H1 (cell line): ENCODE measurements around the gene MDFI. TPM values are rescaled to one million over a fixed set of nuclear protein-coding genes. Genes with fewer than 3 reads are reported as not detected.

ENCODE experiments used
- CTCF ChIA-PET: fragments of 300-600 bp; sonication (Branson Sonifier 250); formaldehyde crosslinking; loops from one replicate; lab custom pipeline; 2021; ENCODE audit not compliant: partially characterized antibody; lab: Charles Lee
- POLR2A ChIA-PET: fragments of 300-600 bp; sonication (Branson Sonifier 250); formaldehyde crosslinking; loops from one replicate; lab custom pipeline; 2021; ENCODE audit warnings: inconsistent platforms; ENCODE audit not compliant: partially characterized antibody; lab: Charles Lee
- DNase-seq, 2 experiments: peaks; one replicate each; pipeline versions ENCODE4 v3.0.0 to v3.0.0-alpha.2; 2010 to 2022; ENCODE audit warnings: low spot score in 2 of 2, low read depth in 1 of 2, mixed read lengths in 1 of 2
- FAIRE-seq: peaks from 2 replicates; lab custom pipeline; 2011; peaks lifted over from hg19 to GRCh38; lab: Jason Lieb, UNC
- H2AFZ ChIP-seq: 2 replicates; pipeline ENCODE4 v1.8.1; 2012; ENCODE audit warnings: low read length, inconsistent platforms
- H2AK5ac ChIP-seq: 2 replicates; pipeline ENCODE4 v1.6.1; 2013; ENCODE audit warnings: low read depth, low read length
- H2BK120ac ChIP-seq: replicated peaks from 2 replicates; pipeline ENCODE3; 2013; ENCODE audit warnings: low read depth, low read length, inconsistent platforms
- H2BK12ac ChIP-seq: 2 replicates; pipeline ENCODE4 v1.6.1; 2013; ENCODE audit warnings: low read depth, low read length
- H2BK15ac ChIP-seq: 2 replicates; pipeline ENCODE4 v1.6.1; 2013; ENCODE audit warnings: low read length
- H2BK20ac ChIP-seq: 2 replicates; pipeline ENCODE4 v1.6.1; 2013; ENCODE audit warnings: low read length
- H2BK5ac ChIP-seq: 2 replicates; pipeline ENCODE4 v1.6.1; 2013; ENCODE audit warnings: low read depth, low read length
- H3K14ac ChIP-seq: 2 replicates; pipeline ENCODE4 v1.6.1; 2013; ENCODE audit warnings: inconsistent platforms; ENCODE audit not compliant: insufficient read length
- H3K18ac ChIP-seq: 2 replicates; pipeline ENCODE4 v1.6.1; 2013; ENCODE audit warnings: low read length; ENCODE audit errors: extremely low read depth
- H3K23ac ChIP-seq: 2 replicates; pipeline ENCODE4 v1.6.1; 2013; ENCODE audit warnings: inconsistent platforms; ENCODE audit not compliant: insufficient read length
- H3K23me2 ChIP-seq: 2 replicates; pipeline ENCODE4 v1.6.1; 2013; ENCODE audit warnings: low read depth, low read length
- H3K27ac ChIP-seq: 2 replicates; pipeline ENCODE4 v1.6.1; 2011; ENCODE audit warnings: low read depth, low read length, inconsistent platforms
- H3K27me3 ChIP-seq, 4 experiments: replicated peaks in 1 of 4; 1 replicate in 1 of 4; 2 replicates in 3 of 4; pipeline versions ENCODE4 v1.6.1 to v1.8.1; 2011 to 2013; ENCODE audit warnings: low read length in 3 of 4, mild to moderate bottlenecking in 3 of 4, inconsistent platforms in 2 of 4, mixed read lengths in 2 of 4, moderate library complexity in 1 of 4; ENCODE audit not compliant: control insufficient read depth in 3 of 4, insufficient read depth in 3 of 4; ENCODE audit errors: extremely low read depth in 1 of 4
- H3K36me3 ChIP-seq, 4 experiments: 2 replicates each; pipeline versions ENCODE4 v1.6.1 to v1.8.1; 2011 to 2013; ENCODE audit warnings: mild to moderate bottlenecking in 4 of 4, low read length in 3 of 4, moderate library complexity in 2 of 4, control low read depth in 1 of 4, inconsistent platforms in 1 of 4; ENCODE audit not compliant: insufficient read depth in 4 of 4, control insufficient read depth in 2 of 4
- H3K4ac ChIP-seq: replicated peaks from 2 replicates; pipeline ENCODE3; 2013; ENCODE audit warnings: low read length, low read depth, mixed read lengths, inconsistent platforms; ENCODE audit not compliant: insufficient read length
- H3K4me1 ChIP-seq, 4 experiments: replicated peaks in 1 of 4; 1 replicate in 1 of 4; 2 replicates in 3 of 4; pipeline versions ENCODE4 v1.6.1 to v1.8.1; 2011 to 2013; ENCODE audit warnings: low read length in 3 of 4, inconsistent platforms in 2 of 4, mixed read lengths in 1 of 4; ENCODE audit not compliant: insufficient read depth in 4 of 4, control insufficient read depth in 3 of 4
- H3K4me2 ChIP-seq, 2 experiments: 2 replicates each; pipeline versions ENCODE4 v1.6.1 to v1.8.1; 2011 to 2013; ENCODE audit warnings: low read depth in 2 of 2, low read length in 2 of 2, control low read depth in 1 of 2, inconsistent platforms in 1 of 2, mild to moderate bottlenecking in 1 of 2; ENCODE audit not compliant: insufficient read depth in 1 of 2
- H3K4me3 ChIP-seq, 4 experiments: fragments of 200-600, 300-600 bp in 1 of 4; sonication (generic), shearing (Covaris generic), sonication (Bioruptor Twin) in 1 of 4; 2 replicates each; pipeline versions ENCODE4 v1.5.1 to v1.8.1; 2011 to 2016; ENCODE audit warnings: low read length in 4 of 4, low read depth in 3 of 4, control low read depth in 2 of 4, inconsistent platforms in 2 of 4, mild to moderate bottlenecking in 2 of 4, mixed read lengths in 1 of 4, moderate library complexity in 1 of 4; ENCODE audit not compliant: insufficient read depth in 2 of 4; ENCODE audit errors: extremely low read depth in 1 of 4
- H3K56ac ChIP-seq: replicated peaks from 2 replicates; pipeline ENCODE3; 2013; ENCODE audit warnings: low read depth, mild to moderate bottlenecking, mixed read lengths, low read length, inconsistent platforms; ENCODE audit not compliant: insufficient read length
- H3K79me1 ChIP-seq: 2 replicates; pipeline ENCODE4 v1.6.1; 2013; ENCODE audit warnings: low read depth, low read length, control low read depth
- H3K79me2 ChIP-seq, 2 experiments: 2 replicates each; pipeline versions ENCODE4 v1.6.1 to v1.8.1; 2012 to 2013; ENCODE audit warnings: low read length in 2 of 2, mild to moderate bottlenecking in 2 of 2, inconsistent platforms in 1 of 2; ENCODE audit not compliant: insufficient read depth in 2 of 2, control insufficient read depth in 1 of 2
- H3K9ac ChIP-seq, 4 experiments: replicated peaks in 1 of 4; 1 replicate in 1 of 4; 2 replicates in 3 of 4; pipeline versions ENCODE4 v1.6.1 to v1.8.1; 2011 to 2013; ENCODE audit warnings: low read depth in 3 of 4, low read length in 3 of 4, control low read depth in 2 of 4, mild to moderate bottlenecking in 2 of 4, moderate library complexity in 2 of 4, inconsistent platforms in 1 of 4; ENCODE audit errors: extremely low read depth in 1 of 4
- H3K9me3 ChIP-seq, 2 experiments: 2 replicates each; pipeline versions ENCODE4 v1.6.1 to v1.8.1; 2012 to 2013; ENCODE audit warnings: mild to moderate bottlenecking in 2 of 2, moderate library complexity in 2 of 2, control low read depth in 1 of 2, inconsistent platforms in 1 of 2, low read depth in 1 of 2, low read length in 1 of 2, mixed read lengths in 1 of 2; ENCODE audit not compliant: insufficient read depth in 2 of 2
- H4K20me1 ChIP-seq, 2 experiments: replicated peaks in 1 of 2; 2 replicates each; pipeline versions ENCODE3 to v1.8.1; 2011 to 2013; ENCODE audit warnings: inconsistent platforms in 2 of 2, low read length in 2 of 2, mild to moderate bottlenecking in 1 of 2; ENCODE audit not compliant: insufficient read depth in 2 of 2, control insufficient read depth in 1 of 2
- H4K5ac ChIP-seq: 2 replicates; pipeline ENCODE4 v1.6.1; 2013; ENCODE audit warnings: low read length, low read depth, mixed read lengths, inconsistent platforms; ENCODE audit not compliant: insufficient read length
- H4K8ac ChIP-seq: 2 replicates; pipeline ENCODE4 v1.8.0; 2013; ENCODE audit warnings: mild to moderate bottlenecking, moderate library complexity, low read length, inconsistent platforms; ENCODE audit not compliant: insufficient read depth; ENCODE audit errors: extremely low read depth
- H4K91ac ChIP-seq: replicated peaks from 2 replicates; pipeline ENCODE3; 2013; ENCODE audit warnings: low read length, mixed read lengths, inconsistent platforms; ENCODE audit not compliant: insufficient read length
- BCL11A ChIP-seq, 2 experiments: IDR thresholded peaks; one replicate each; pipeline ENCODE4 v1.6.1; 2011; ENCODE audit warnings: low read depth in 2 of 2, low read length in 2 of 2, mild to moderate bottlenecking in 2 of 2
- GTF2F1 ChIP-seq: IDR thresholded peaks from 2 replicates; pipeline ENCODE4 v1.6.1; 2012; ENCODE audit warnings: low read depth, low read length, improper control_type of control experiment, borderline replicate concordance
- JUN ChIP-seq: IDR thresholded peaks from 2 replicates; pipeline ENCODE4 v1.6.1; 2011; ENCODE audit warnings: low read depth, mild to moderate bottlenecking, improper control_type of control experiment, low read length
- JUND ChIP-seq: IDR thresholded peaks from 2 replicates; pipeline ENCODE4 v1.6.1; 2011; ENCODE audit warnings: mild to moderate bottlenecking, improper control_type of control experiment, low read length
- MAFK ChIP-seq: IDR thresholded peaks from 2 replicates; pipeline ENCODE4 v1.6.1; 2012; ENCODE audit warnings: low read depth, mild to moderate bottlenecking, improper control_type of control experiment, low read length
- RAD21 ChIP-seq, 2 experiments: IDR thresholded peaks in 1 of 2; conservative IDR thresholded peaks in 1 of 2; 2 replicates each; pipeline ENCODE4 v1.6.1; 2011; ENCODE audit warnings: low read depth in 2 of 2, low read length in 2 of 2, improper control_type of control experiment in 1 of 2, inconsistent platforms in 1 of 2, mild to moderate bottlenecking in 1 of 2, moderate library complexity in 1 of 2
- RBBP5 ChIP-seq: IDR thresholded peaks from 2 replicates; pipeline ENCODE4 v1.7.1; 2012; ENCODE audit warnings: low read depth, mild to moderate bottlenecking, inconsistent platforms, low read length, moderate library complexity, borderline replicate concordance
- SAP30 ChIP-seq: fragments of 300-600 bp; sonication (generic); IDR thresholded peaks from 2 replicates; pipeline ENCODE4 v1.7.1; 2012; ENCODE audit warnings: low read length, moderate library complexity, mild to moderate bottlenecking, inconsistent platforms; ENCODE audit not compliant: insufficient read depth, insufficient replicate concordance
- SIN3A ChIP-seq, 2 experiments: IDR thresholded peaks in 1 of 2; conservative IDR thresholded peaks in 1 of 2; 2 replicates each; pipeline ENCODE4 v1.6.1; 2011 to 2012; ENCODE audit warnings: low read length in 2 of 2, improper control_type of control experiment in 1 of 2, low read depth in 1 of 2, mild to moderate bottlenecking in 1 of 2
- SIX5 ChIP-seq: IDR thresholded peaks from 2 replicates; pipeline ENCODE4 v1.6.1; 2011; ENCODE audit warnings: mild to moderate bottlenecking, low read depth, low read length
- TBP ChIP-seq: IDR thresholded peaks from 2 replicates; pipeline ENCODE4 v1.6.1; 2011; ENCODE audit warnings: low read depth, low read length, improper control_type of control experiment
- WGBS, 2 experiments: shearing (Covaris generic) in 1 of 2; methylation state at CpG; one replicate each; pipeline versions ENCODE4 v1.1.6 to v1.1.7; 2013 to 2015; ENCODE audit warnings: low lambda C conversion rate in 2 of 2, mixed read lengths in 2 of 2, inconsistent platforms in 1 of 2, low coverage in 1 of 2, missing lambda C conversion rate in 1 of 2; ENCODE audit not compliant: insufficient replicate concordance in 2 of 2, insufficient coverage in 1 of 2, insufficient read length in 1 of 2; ENCODE audit errors: extremely low coverage in 1 of 2, missing lambda C conversion rate in 1 of 2; 5-methylcytosine and 5-hydroxymethylcytosine counted together
- polyA plus RNA-seq, 7 experiments: library from polyadenylated mRNA; depleted of rRNA in 3 of 7; stranded (reverse) in 5 of 7; unstranded in 2 of 7; fragments of >200 nt in 5 of 7; fragments of 200-250 nt in 2 of 7; gene quantifications; 1 replicate in 5 of 7; 2 replicates in 1 of 7; 4 replicates in 1 of 7; pipeline versions ENCODE4 v1.2.1 to v1.2.3, GENCODE V29; 2011 to 2013; ENCODE audit warnings: missing spikeins in 2 of 7, mixed read lengths in 2 of 7
- total RNA-seq: library from RNA; stranded (reverse); fragmentation: NEBNext Ultra II Directional; extraction: Animal tissue kit (Norgen Biotek cat#: 25700); gene quantifications from 2 replicates; pipeline ENCODE4 v1.2.1, GENCODE V29; 2021
- TF ChIP-seq, protein P1 (sequence below): IDR thresholded peaks from 2 replicates; pipeline ENCODE4 v1.6.1; 2012; ENCODE audit warnings: inconsistent platforms

The MDFI gene
- total and polyA plus RNA-seq, 2 of the 8 experiments (the other 6 are each of a cell fraction or from before 2014, with no cell fraction given): 41.0 to 65.6 TPM

DNA sequence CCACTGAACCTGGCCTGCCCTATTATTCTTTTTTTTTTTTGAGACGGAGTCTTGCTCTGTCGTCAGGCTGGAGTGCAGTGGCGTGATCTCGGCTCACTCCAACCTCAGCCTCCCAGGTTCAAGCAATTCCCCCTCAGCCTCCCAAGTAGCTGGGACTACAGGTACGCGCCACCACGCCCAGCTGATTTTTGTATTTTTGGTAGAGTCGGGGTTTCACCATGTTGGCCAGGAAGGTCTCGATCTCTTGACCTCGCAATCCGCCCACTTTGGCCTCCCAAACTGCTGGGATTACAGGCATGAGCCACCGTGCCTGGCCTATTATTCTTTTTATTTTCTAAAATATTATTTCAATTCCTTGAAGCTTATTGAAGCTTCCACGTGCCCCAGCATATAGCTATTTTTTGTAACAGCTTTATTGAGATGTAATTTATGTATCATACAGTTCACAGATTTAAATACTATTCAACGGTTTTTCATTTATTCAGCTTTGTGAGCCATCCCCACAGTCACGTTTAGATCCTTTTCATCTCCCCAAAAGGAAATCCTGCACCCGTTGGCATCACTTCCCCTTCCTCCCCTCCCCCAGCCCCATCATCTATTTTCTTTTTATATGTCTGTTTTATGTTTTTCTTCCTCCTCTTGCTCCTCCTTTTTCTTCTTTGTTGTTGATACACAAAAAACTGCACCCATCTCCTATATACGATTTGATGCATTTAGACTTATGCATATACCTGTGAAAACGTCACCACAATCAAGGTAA, 13.5 kb upstream of the MDFI start:
- Histone ChIP-seq H3K23me2 (no peaks in the 10 kb centered on the region), H3K36me3 (no peaks in the 10 kb centered on the region), H3K4me2 (no peak overlapping the region), H2BK15ac (no peak overlapping the region), H4K91ac (no peak overlapping the region), H3K14ac (no peak overlapping the region), H2BK20ac (no peak overlapping the region), H3K79me2 (no peaks in the 10 kb centered on the region), H2BK120ac (no peak overlapping the region), H3K4ac (no peak overlapping the region), H3K4me1 (no peaks in the 10 kb centered on the region; a peak in 2 of 7 replicates), H2AFZ (no peak overlapping the region), H2AK5ac (no peak overlapping the region), H4K8ac (no peak overlapping the region), H3K56ac (no peak overlapping the region), H3K23ac (no peak overlapping the region), H2BK5ac (no peak overlapping the region), H4K20me1 (no peaks in the 10 kb centered on the region), H3K18ac (no peak overlapping the region), H3K27ac (no peak overlapping the region), H3K9ac (no peak overlapping the region), H3K79me1 (no peaks in the 10 kb centered on the region), H2BK12ac (no peak overlapping the region), H3K9me3 (peaks cover 0 to 3% of the 10 kb centered on the region in 2 experiments; a peak in 2 of 4 replicates), H4K5ac (no peak overlapping the region), H3K27me3 (no peaks in the 10 kb centered on the region), H3K4me3 (no peak overlapping the region)
- FAIRE-seq: no peak
- DNase-seq: no peak
- 86% methylated on average over 17 of the region's 18 CpGs; no CpG with 5 or more reads in 1 of the 2 experiments for WGBS, 2 experiments
- ChIA-PET POLR2A (no interaction called here), CTCF (interaction anchor here (0.9 to 1.5 kb wide), 8 partner anchors 9 to 64 kb away, joined by 3 to 9 read pairs (median 4); no protein-coding TSS in a partner anchor)
- TF ChIP-seq TBP (no peak), MAFK (no peak), SAP30 (no peak), GTF2F1 (no peak), SIN3A (conservative IDR thresholded peaks at IDR 0.05 in 1 of 2, IDR thresholded peaks at IDR 0.05 in 1 of 2; ENCODE audit: low read depth in 1 of 2, low read length in 2 of 2) (no peak), RAD21 (IDR thresholded peaks at IDR 0.05 in 1 of 2, conservative IDR thresholded peaks at IDR 0.05 in 1 of 2; ENCODE audit: low read depth in 2 of 2, low read length in 2 of 2) (no peak), SIX5 (no peak), JUND (no peak), JUN (no peak), BCL11A (IDR thresholded peaks at IDR 0.05; ENCODE audit: low read depth in 2 of 2, low read length in 2 of 2) (no peak), RBBP5 (no peak)
- TF ChIP-seq, protein P1, sequence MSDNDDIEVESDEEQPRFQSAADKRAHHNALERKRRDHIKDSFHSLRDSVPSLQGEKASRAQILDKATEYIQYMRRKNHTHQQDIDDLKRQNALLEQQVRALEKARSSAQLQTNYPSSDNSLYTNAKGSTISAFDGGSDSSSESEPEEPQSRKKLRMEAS: no peak
